CD4-positive, alpha-beta T cell (primary cell): Measurements from ENCODE around the gene FRMD3. TPM values are rescaled to one million over a fixed set of nuclear protein-coding genes. Genes with fewer than 3 reads are reported as not detected.

ENCODE experiments used
- ATAC-seq: fragments of 200-7000 bp; cut with Tn5 transposase; one replicate; pipeline ENCODE4 v1.10.0; 2022; ENCODE audit warnings: mild to moderate bottlenecking; ENCODE audit not compliant: poor library complexity
- CTCF ChIA-PET: fragments of 350-600 bp; sonication (Branson Sonifier 250); formaldehyde crosslinking; loops from one replicate; lab custom pipeline; 2021; ENCODE audit warnings: antibody characterized with exemption, inconsistent platforms; lab: Charles Lee
- POLR2A ChIA-PET: fragments of 350-600 bp; sonication (Branson Sonifier 250); formaldehyde crosslinking; loops from one replicate; lab custom pipeline; 2021; ENCODE audit warnings: antibody characterized with exemption, inconsistent platforms; lab: Charles Lee
- DNase-seq, 14 experiments: peaks; one replicate each; pipeline ENCODE4 v3.0.0-alpha.2; 2013 to 2020; ENCODE audit warnings: mixed read lengths in 2 of 14
- H3K27ac ChIP-seq, 2 donors: one replicate each; pipeline versions ENCODE4 v1.5.1 to v1.7.0; 2013; ENCODE audit warnings: low read length in 2 of 2, low read depth in 1 of 2, mild to moderate bottlenecking in 1 of 2
- H3K27me3 ChIP-seq, 2 experiments: 1 replicate in 1 of 2; 2 replicates in 1 of 2; pipeline versions ENCODE4 v1.6.1 to v1.7.0; 2013; ENCODE audit warnings: low read length in 2 of 2, control low read depth in 1 of 2, mild to moderate bottlenecking in 1 of 2, moderate library complexity in 1 of 2; ENCODE audit not compliant: insufficient read depth in 2 of 2, control insufficient read depth in 1 of 2
- H3K36me3 ChIP-seq: one replicate; pipeline ENCODE4 v1.6.1; 2013; ENCODE audit warnings: low read length, control low read depth; ENCODE audit not compliant: insufficient read depth
- H3K4me1 ChIP-seq: one replicate; pipeline ENCODE4 v1.6.1; 2013; ENCODE audit warnings: low read length, control low read depth; ENCODE audit not compliant: insufficient read depth
- H3K4me3 ChIP-seq: one replicate; pipeline ENCODE4 v1.5.1; 2013; ENCODE audit warnings: mild to moderate bottlenecking, low read length, moderate library complexity
- H3K9me3 ChIP-seq, 2 experiments: 1 replicate in 1 of 2; 2 replicates in 1 of 2; pipeline versions ENCODE4 v1.6.1 to v1.7.0; 2013; ENCODE audit warnings: low read length in 2 of 2, mild to moderate bottlenecking in 2 of 2, control low read depth in 1 of 2, moderate library complexity in 1 of 2; ENCODE audit not compliant: control insufficient read depth in 1 of 2, insufficient read depth in 1 of 2
- H3K27ac Mint-ChIP-seq: one replicate; pipeline ENCODE4 v1.8.0; 2020; ENCODE audit warnings: mixed read lengths
- H3K27me3 Mint-ChIP-seq: one replicate; pipeline ENCODE4 v1.8.0; 2021; ENCODE audit warnings: mixed read lengths
- H3K36me3 Mint-ChIP-seq: one replicate; pipeline ENCODE4 v1.8.0; 2021; ENCODE audit warnings: low read depth, mixed read lengths
- H3K4me1 Mint-ChIP-seq: one replicate; pipeline ENCODE4 v1.8.0; 2021; ENCODE audit warnings: low read depth, mixed read lengths
- H3K4me3 Mint-ChIP-seq: one replicate; pipeline ENCODE4 v1.8.0; 2020; ENCODE audit warnings: mild to moderate bottlenecking, mixed read lengths
- H3K9me3 Mint-ChIP-seq: one replicate; pipeline ENCODE4 v1.8.0; 2020; ENCODE audit warnings: mixed read lengths
- intact Hi-C, 2 experiments: fragments of 100-400 bp; cut with DNase I in 1 of 2; cut with micrococcal nuclease in 1 of 2; formaldehyde crosslinking; loops; one replicate each; pipeline versions ENCODE4 v1.15.1 to v1.9.0; 2023 to 2025; cut with DNase I, micrococcal nuclease
- total RNA-seq, 174 experiments: library from RNA in 2 of 174; stranded (reverse) in 2 of 174; gene quantifications; one replicate each; pipeline ENCODE4 v1.2.3 and lab custom pipeline; 2021 to 2026
- TF ChIP-seq, protein P1 (sequence below): fragments of 200-600 bp; IDR thresholded peaks from one replicate; pipeline ENCODE4 v1.8.0; 2022; ENCODE audit warnings: antibody characterized with exemption, mild to moderate bottlenecking

FRMD3 gene
- total RNA-seq, 2 experiments from 2014 or later: 0.53 to 1.0 TPM

- no peaks in the 10 kb centered on the region for H3K36me3 Mint-ChIP-seq
- ATAC-seq (no peak), DNase-seq (no peak)
- H3K27me3 ChIP-seq: no peaks in the 10 kb centered on the region
- no peaks in the 10 kb centered on the region for H3K27me3 Mint-ChIP-seq
- no peaks in the 10 kb centered on the region for H3K4me1 ChIP-seq
- no peaks in the 10 kb centered on the region for H3K9me3 ChIP-seq
- no peak overlapping the region for H3K27ac Mint-ChIP-seq
- TF ChIP-seq, protein P1, sequence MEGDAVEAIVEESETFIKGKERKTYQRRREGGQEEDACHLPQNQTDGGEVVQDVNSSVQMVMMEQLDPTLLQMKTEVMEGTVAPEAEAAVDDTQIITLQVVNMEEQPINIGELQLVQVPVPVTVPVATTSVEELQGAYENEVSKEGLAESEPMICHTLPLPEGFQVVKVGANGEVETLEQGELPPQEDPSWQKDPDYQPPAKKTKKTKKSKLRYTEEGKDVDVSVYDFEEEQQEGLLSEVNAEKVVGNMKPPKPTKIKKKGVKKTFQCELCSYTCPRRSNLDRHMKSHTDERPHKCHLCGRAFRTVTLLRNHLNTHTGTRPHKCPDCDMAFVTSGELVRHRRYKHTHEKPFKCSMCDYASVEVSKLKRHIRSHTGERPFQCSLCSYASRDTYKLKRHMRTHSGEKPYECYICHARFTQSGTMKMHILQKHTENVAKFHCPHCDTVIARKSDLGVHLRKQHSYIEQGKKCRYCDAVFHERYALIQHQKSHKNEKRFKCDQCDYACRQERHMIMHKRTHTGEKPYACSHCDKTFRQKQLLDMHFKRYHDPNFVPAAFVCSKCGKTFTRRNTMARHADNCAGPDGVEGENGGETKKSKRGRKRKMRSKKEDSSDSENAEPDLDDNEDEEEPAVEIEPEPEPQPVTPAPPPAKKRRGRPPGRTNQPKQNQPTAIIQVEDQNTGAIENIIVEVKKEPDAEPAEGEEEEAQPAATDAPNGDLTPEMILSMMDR: no peak
- CTCF ChIA-PET: no interaction called here
- H3K4me1 Mint-ChIP-seq: no peaks in the 10 kb centered on the region
- no peak overlapping the region for H3K27ac ChIP-seq
- intact Hi-C loops: no loop called here
- no peaks in the 10 kb centered on the region for H3K36me3 ChIP-seq
- H3K4me3 Mint-ChIP-seq: no peak overlapping the region
- H3K9me3 Mint-ChIP-seq: no peaks in the 10 kb centered on the region
- H3K4me3 ChIP-seq: no peak overlapping the region
- POLR2A ChIA-PET: no interaction called here
Observed at GRCh38 chr9:83454076-83454475, 84.1 kb downstream of the FRMD3 start.

- Histone ChIP-seq H3K9me3 (peaks cover 0 to 4% of the 10 kb centered on the region in 2 experiments), H3K4me1 (no peaks in the 10 kb centered on the region), H3K27me3 (no peaks in the 10 kb centered on the region), H3K27ac (no peak overlapping the region), H3K4me3 (no peak overlapping the region), H3K36me3 (no peaks in the 10 kb centered on the region)
- Mint-ChIP-seq H3K27ac (no peak overlapping the region), H3K4me3 (no peak overlapping the region), H3K36me3 (no peaks in the 10 kb centered on the region), H3K27me3 (no peaks in the 10 kb centered on the region), H3K9me3 (no peaks in the 10 kb centered on the region), H3K4me1 (no peaks in the 10 kb centered on the region)
- ATAC-seq (no peak), DNase-seq (no peak)
- ChIA-PET CTCF (no interaction called here), POLR2A (no interaction called here)
- TF ChIP-seq, protein P1: no peak
- intact Hi-C loops: no loop called here
Observed at GRCh38 chr9:83451308-83451707, 86.9 kb downstream of the FRMD3 start.

DNA sequence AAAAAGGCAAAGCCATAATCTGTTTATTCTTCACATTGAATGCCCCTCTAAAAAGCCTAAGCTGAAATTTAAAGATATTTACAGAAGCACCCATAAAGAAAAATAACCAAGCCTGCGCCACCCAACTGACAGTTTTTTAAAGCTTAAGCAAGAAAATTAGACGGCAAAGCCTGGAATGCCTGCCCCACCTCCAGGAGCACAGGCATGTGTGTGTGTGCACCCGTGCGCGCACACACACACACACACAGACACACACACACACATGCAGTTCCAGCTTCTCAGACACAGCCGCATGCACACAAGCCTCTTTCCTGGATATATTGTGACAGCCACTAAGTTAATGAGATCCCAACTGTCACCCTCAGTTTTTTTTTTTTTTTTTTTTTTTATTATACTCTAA lies 88.2 kb downstream of the FRMD3 start:
- no peaks in the 10 kb centered on the region for H3K27me3 Mint-ChIP-seq
- no peak for ATAC-seq
- no peaks in the 10 kb centered on the region for H3K4me1 ChIP-seq
- TF ChIP-seq, protein P1: no peak
- ChIA-PET CTCF (no interaction called here), POLR2A (no interaction called here)
- no peaks in the 10 kb centered on the region for H3K36me3 Mint-ChIP-seq
- no peak overlapping the region for H3K27ac Mint-ChIP-seq
- no peaks in the 10 kb centered on the region for H3K4me1 Mint-ChIP-seq
- peaks cover 0 to 4% of the 10 kb centered on the region in 2 experiments for H3K9me3 ChIP-seq
- no peak overlapping the region for H3K27ac ChIP-seq
- no peaks in the 10 kb centered on the region for H3K36me3 ChIP-seq
- DNase-seq: no peak
- no peak overlapping the region for H3K4me3 ChIP-seq
- intact Hi-C loops: no loop called here
- no peak overlapping the region for H3K4me3 Mint-ChIP-seq
- H3K27me3 ChIP-seq: no peaks in the 10 kb centered on the region
- no peaks in the 10 kb centered on the region for H3K9me3 Mint-ChIP-seq
